GM19240 (cell line): ENCODE data around the gene SNAI3.
A peak's percentile ranks its signal among the peaks of the same experiment; 100 is the strongest.

ENCODE experiments used
- DNase-seq: peaks from one replicate; pipeline ENCODE4 v3.0.0; 2011; ENCODE audit warnings: low spot score; ENCODE audit not compliant: insufficient read length

SNAI3 gene

GRCh38 chr16:88686439-88687253 is at the start of gene SNAI3:
Gene SNAI3, minus strand, starts transcription at chr16:88686507. Its CDS starts 101 bp downstream, at chr16:88686406.
- DNase-seq = peak; percentile 94

GRCh38 chr16:88736088-88736487 is 49.8 kb upstream of the SNAI3 start:
- DNase-seq = no peak

- DNase-seq = no peak
Measured at GRCh38 chr16:88735616-88736015, 49.3 kb upstream of the SNAI3 start.

DNA sequence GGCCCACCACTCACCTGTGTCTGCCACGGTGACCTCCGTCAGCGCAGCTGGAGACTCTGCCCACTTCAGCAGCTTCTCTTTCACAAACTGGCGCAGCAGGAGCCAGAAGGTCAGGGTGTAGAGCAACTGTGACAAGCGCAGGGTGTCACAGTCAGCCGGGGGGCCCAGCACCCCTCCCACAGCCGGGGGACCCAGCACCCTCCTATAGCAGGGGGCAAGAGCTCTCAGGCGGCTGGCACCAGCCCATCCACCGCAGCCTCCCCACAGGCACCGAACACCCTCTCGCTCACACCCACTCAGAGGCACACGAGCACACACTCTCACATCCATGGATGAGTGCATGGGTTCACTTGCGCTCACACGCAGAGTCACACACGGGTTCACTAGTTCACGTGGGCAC is 48.8 kb upstream of the SNAI3 start:
- no peak for DNase-seq

- DNase-seq = no peak
Measured at GRCh38 chr16:88734361-88734728, 48.0 kb upstream of the SNAI3 start.

DNA sequence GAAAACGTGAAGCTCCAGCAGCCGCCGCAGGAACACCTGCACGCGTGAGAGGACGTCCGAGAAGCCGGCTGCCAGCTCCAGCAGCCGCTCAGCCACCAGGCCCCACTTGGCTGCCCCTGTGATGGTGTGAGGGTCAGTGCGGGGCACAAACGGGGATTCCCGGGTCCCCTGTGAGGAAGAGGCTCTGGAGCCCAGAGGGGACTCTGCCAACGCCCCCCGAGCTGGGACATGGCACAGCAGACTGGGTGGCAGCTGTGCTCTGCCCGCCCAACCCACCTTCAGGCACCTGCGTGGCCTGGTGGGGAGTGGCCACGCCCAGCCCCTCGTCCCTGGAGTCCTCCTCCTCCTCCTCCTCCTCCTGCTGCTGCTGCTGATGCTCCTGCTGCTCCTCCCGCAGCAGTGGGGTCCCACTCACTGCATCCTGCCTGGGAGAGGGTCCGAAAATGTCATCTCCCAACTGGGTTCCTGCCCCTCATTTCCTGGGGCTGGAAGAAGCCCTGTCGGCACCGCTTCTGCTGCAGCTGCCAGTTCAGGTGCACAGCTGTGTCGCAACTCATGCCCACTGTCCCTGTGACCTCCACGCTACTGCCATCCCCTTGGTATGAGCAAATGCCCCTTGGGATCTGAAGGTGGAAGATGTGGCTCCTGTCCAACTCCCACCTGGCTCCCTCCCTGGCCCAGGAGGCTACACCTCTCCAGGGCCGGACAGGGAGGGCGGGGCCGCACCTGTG is 47.5 kb upstream of the SNAI3 start:
- DNase-seq = no peak

GRCh38 chr16:88732961-88733294 is 46.6 kb upstream of the SNAI3 start:
- no peak for DNase-seq

GRCh38 chr16:88732172-88732960 is 46.1 kb upstream of the SNAI3 start:
- no peak for DNase-seq

GRCh38 chr16:88731699-88732098 is 45.4 kb upstream of the SNAI3 start:
- no peak for DNase-seq

DNA sequence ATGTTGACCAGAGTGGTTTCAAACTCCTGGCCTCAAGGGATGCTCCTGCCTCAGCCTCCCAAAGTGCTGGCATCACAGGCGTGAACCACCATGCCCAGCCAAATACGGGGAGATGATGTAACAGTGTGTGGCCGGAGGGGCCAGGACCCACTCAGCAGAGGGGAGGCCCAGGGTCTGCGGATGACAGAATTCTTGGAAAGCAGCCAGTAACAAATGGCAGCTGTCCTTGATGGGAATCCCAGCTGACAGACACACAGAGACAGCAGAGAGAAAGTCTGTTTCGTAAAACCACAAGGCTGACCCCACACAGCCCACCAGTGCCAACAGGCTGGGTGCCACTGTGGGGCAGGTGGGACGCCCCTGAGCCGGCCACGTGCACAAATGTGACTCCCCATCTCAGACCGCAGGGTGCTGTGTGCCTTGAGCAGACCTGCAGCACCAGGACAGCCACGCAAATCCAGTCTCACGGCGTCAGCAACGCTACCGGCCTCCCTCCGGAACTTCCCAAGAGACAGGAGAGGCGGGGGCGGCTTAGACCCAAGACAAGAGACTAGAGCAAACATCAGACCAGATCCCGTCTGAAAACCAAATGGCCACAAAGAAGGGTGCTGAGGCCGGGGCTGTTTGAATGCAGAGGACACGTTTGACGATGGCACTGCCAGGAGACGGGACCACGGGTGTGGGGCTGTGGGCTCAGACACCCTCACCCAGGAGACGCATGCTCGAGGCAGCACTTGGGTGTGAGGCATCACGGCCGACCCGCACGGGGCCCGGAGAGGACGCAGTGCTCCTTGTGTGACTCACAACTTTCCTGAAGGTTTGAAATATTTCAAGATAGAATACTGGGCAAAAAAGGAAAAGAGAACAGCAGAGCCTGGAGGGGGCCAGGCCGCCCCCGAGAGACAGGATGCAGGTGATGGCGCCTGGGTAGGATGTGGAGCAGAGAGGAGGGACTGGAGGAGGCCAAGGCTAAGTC is 44.6 kb upstream of the SNAI3 start:
- no peak for DNase-seq

- no peak for DNase-seq
Measured at GRCh38 chr16:88727871-88728270, 41.6 kb upstream of the SNAI3 start.

DNA sequence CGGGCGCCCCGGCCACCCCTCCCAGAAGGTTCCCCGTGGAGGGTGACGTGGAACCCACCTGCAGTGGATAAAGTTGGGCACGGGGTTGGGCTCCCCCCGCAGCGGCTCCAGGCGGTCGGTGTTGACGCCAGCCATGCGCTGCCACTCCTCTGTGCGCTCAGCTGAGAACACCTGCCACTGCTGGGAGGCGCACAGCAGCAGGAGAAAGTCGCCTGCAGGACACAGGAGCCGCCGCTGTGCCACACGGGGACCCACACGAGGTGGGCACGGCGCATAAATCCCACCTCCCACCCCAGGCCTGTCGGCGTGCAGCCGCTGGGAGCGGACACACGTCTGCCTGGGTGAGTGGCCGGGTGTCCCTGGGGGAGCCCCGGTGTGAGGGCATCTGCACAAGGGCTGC is 40.7 kb upstream of the SNAI3 start:
- no peak for DNase-seq

- no peak for DNase-seq
Measured at GRCh38 chr16:88726408-88726749, 40.1 kb upstream of the SNAI3 start.

DNA sequence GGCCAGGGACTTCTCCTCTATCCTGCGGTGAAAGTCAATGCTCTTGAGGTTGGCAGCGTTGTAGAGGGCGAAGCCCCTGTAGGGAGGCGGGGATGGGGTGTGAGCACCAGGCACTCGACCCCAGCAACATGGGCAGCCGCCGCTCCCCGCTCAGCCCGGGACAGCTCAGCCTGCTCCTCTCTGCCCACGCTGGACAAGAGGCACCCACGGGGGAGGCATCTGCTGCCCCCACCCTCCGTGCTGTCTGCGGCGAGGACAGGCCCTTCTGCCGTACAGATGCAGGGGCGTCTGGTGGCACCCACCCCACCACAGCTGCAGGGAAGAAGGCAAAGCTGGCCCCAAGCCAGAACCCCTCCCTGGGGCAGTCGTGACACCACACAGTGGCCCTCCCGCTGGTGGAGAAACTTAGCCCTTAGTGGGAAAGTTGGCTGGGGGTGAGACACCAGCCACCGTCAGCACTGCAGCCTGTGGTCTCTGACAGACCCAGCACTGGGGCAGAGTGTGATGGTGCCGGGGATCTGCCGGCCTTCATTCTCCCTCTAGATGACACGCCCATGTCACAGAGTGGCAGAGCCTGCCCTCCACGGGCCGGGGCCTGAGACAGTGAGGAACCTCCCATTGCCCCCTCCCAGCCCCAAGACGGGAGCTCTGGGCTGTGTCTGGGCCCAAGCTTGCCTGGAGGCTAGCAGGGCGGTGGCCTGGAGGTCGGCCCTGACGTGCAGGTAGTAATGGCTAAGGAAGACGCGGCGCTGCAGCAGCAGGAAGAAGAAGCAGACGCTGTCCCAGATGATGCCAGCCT is 39.5 kb upstream of the SNAI3 start:
- DNase-seq = no peak

DNA sequence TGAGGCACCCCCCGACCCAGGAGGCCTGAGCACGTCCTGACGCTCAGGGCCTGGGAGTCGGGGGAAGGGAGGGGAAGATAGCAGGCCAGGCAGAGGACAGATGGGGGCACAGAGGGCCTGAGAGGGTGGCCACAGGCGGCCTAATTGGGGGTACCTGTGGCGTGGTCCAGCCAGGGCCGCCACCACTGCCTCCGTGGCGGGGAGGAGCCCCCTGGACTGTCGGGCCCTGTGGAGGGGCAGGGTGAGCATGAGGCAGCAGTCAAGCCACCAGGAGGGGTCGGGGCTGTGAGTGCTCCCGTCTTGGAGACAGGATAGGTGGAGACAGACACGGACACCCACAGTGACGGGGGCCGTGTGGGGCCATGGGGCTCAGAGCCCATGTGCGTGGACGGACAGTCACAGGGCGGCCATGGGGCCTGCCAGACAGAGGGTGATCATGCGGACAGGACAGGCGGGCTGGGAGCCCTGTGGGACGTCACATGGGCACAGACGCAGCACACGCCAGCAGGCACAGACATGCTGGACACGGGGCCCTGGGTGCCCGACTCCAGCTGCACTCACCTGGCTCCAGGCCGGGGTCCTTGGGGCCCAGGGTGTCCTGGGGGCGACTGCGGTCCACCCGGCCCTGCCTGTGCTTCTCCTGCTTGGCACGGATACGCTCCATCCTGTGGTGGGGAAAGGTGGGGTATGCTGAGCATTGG is 38.7 kb upstream of the SNAI3 start:
- no peak for DNase-seq

DNA sequence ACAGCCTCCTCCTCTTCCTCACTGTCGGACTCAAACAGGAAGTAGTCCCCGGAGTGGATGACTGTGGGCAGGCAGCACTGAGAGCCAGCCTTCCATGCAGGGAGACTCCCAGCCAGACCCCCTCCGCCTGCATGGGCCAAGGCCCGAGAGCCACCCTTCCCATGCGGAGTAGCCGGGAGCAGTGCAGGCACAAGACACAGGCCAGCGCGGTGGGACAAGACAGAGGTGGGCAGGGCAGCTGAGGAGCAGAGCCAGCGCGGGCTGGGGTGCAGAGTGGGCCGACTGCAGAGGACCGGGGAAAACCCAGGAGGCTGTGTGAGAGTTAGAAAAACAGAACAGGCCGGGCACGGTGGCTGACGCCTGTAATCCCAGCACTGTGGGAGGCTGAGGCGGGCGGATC is 37.6 kb upstream of the SNAI3 start:
- no peak for DNase-seq

DNA sequence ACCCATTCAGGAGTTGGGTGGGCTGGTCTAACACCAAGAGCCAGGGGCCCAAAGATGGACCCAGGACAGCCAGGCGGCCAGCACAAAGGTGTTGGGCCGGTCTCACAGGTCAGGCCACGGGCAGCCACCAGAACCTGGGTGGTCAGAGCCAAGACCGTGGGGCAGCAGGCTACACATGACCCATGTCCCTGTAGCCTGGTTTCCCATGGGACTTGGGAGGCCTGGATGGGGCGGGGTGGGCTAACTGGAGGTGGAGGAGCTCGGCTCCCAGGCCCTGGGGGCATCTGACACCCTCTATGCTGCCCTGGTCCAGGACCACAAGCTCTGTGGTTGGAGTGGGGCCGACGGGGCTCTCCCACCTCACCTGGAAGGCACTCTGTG is 37.2 kb upstream of the SNAI3 start:
- DNase-seq = no peak

DNA sequence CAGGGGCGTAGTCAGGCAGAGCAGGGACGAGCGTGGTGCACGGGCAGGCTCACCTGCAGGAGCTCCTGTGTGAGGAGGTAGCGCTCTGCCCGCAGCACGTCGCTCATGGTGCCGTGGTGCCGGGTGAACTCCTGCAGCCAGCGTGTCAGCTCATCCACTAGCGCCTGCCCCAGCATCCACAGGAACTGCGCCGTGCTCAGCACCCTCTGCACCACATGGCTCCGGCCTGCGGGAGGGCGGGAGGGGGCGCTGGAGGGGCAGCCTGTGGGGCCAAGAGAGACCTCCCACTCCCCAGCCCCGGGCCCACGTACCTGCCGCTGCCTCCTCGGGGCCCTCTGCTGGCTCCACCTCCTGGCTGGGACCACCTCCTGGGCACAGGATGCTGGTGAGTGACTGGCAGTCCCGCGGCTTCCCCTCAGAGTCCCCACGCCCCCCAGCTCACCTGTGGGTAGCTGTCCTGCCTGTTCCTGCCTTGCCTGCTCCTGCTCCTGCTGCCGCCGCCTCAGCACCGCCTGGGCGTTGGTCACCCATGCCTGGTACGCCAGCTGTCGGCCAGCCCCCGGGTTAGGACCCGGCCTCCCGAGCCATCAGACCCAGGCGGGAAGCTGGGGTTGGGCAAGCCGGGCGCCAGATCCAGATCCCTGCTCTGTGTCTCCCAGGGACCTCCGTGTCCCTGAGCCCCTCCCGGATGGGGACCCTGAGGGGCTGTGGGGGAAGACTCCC is 36.6 kb upstream of the SNAI3 start:
- no peak for DNase-seq
